Skeletal muscle satellite cell (primary cell): ENCODE measurements around the gene CACNA1B.
"Not testable (repeated sequence)": the region's sequence is repeated elsewhere in the genome, so short reads cannot be mapped to it uniquely, and the experiment has no call there.

Source experiments
- H3K27me3 ChIP-seq: 2 replicates; pipeline ENCODE4 v1.7.0; 2013; ENCODE audit warnings: low read length; ENCODE audit not compliant: control insufficient read depth, insufficient read depth
- H3K36me3 ChIP-seq: 2 replicates; pipeline ENCODE4 v1.7.0; 2013; ENCODE audit warnings: mild to moderate bottlenecking, control low read depth, low read length; ENCODE audit not compliant: insufficient read depth
- H3K4me1 ChIP-seq: 2 replicates; pipeline ENCODE4 v1.7.0; 2013; ENCODE audit warnings: low read length; ENCODE audit not compliant: control insufficient read depth, insufficient read depth
- H3K4me2 ChIP-seq: 2 replicates; pipeline ENCODE4 v1.7.0; 2013; ENCODE audit warnings: mild to moderate bottlenecking, low read length
- H3K4me3 ChIP-seq: 2 replicates; pipeline ENCODE4 v1.7.0; 2013; ENCODE audit warnings: low read length
- H3K9ac ChIP-seq: 2 replicates; pipeline ENCODE4 v1.7.0; 2013; ENCODE audit warnings: mild to moderate bottlenecking, low read depth, low read length, moderate library complexity
- H3K9me3 ChIP-seq: replicated peaks from 2 replicates; pipeline ENCODE4 v1.7.0; 2013; ENCODE audit warnings: mild to moderate bottlenecking, control low read depth, low read length

The CACNA1B gene

DNA sequence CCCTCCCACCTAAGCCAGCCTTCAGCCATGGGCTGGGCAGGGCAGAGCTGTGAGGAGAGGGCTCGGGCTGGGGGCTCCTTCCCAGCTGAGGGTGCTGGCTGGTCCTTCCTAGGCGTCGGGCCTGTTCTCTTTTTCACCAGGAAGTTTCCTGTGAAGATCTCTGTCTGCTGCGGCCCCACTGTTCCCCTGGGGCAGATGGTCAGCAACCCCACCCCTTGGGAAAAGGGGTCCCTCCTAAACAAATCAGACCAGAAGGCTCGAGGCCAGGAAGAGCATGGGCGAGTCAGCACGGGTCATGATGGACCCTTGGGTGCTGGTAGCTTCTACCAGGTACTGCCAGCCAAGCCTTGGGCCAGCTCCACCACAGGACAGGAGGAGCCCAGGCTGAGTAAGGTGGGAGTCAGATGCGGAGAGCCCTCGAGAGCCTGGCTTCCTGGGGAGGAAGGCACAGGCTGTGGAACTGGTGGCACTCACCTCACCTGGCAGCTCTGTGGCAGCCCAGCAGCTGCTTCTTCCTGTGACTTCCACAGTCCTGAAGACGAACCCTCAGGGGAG lies 3.5 kb downstream of the CACNA1B start:
- Histone ChIP-seq H3K36me3 (no peaks in the 10 kb centered on the region), H3K9me3 (no peaks in the 10 kb centered on the region), H3K9ac (no peak overlapping the region), H3K4me3 (no peak overlapping the region), H3K27me3 (peaks cover 8% of the 10 kb centered on the region), H3K4me2 (no peak overlapping the region), H3K4me1 (no peaks in the 10 kb centered on the region)

DNA sequence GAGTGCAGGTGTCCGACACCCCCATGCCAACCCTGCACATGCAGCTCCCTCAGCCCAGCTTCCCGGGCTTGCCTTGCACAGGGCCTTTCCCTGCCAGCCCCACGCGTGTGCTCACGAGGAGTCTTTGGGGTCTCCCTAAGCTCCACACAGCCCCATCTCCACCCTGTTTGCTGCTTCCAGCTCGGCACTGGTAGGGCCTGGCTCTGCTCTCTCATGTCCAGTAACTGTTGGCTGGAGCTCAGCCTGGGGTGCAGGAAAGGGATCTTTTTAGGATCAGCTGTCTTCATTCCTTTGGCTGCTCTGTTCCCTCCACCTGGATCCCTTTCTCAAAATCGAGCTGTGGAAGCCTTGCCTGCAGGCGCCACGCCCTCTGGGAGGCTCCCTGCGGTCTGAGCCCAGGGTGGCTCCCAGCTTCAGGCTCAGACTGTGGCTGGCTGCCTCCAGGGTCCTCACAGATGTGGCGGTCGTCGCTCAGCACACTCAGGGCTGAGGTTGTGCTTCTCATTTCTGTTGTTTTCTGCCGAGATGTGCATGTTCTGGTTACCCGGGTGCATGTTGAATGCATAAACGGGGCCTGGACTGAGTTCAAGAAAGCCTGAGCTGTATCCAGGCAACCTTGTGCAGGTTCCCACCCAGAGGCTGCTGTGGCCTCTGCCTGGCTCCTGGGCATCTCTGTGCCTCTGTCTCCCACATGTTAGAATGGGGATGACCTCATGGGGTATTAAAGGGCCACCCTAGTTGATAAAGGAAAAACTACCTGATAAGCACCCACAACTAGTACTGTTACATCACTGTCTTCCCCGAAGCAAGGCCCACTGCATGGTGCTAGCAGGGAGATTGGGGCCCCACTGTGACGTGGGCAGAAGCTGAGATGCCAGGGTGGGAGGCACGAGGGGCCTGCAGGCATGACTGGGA lies 4.3 kb downstream of the CACNA1B start:
- no peak overlapping the region for H3K9ac ChIP-seq
- H3K4me2 ChIP-seq, result no peak overlapping the region
- no peaks in the 10 kb centered on the region for H3K27me3 ChIP-seq
- no peaks in the 10 kb centered on the region for H3K9me3 ChIP-seq
- no peaks in the 10 kb centered on the region for H3K36me3 ChIP-seq
- no peak overlapping the region for H3K4me3 ChIP-seq
- H3K4me1 ChIP-seq, result no peaks in the 10 kb centered on the region

DNA sequence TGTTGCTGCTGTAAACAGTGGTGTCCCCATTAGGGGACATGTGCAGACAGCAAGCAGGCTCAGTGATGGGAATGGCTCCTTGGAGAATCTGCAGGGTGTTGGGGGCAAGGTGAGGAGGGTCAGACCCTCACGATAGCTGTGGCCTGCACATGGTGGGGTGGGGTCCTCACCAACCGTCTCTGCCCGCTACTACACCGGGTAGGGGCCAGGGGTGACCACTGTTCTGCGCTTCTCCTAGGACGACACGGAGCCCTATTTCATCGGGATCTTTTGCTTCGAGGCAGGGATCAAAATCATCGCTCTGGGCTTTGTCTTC lies 4.9 kb downstream of the CACNA1B start:
- H3K27me3 ChIP-seq, result no peaks in the 10 kb centered on the region
- H3K4me1 ChIP-seq, result no peaks in the 10 kb centered on the region

DNA sequence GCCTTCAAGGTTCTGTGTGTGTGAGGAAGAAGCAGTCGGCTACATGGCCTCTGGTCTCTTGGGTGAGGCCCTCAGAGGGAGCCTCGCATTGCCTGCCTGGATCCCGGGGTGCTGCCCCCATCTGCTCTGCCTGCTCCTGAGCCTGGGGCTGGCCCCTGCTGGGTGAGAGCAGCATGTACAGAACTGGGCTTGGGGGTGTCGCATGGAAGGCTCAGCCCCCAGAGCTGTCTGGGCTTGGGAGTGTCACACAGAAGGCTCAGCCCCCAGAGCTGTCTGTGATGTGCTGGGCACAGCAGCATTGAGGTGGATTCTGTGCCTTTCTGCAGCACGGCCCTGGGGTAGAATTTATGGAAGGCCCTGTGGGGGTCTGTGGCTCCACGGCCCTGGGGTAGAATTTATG lies 6.4 kb downstream of the CACNA1B start:
- H3K9ac ChIP-seq, H3K36me3 ChIP-seq, H3K4me1 ChIP-seq, H3K4me2 ChIP-seq, H3K27me3 ChIP-seq, H3K9me3 ChIP-seq, H3K4me3 ChIP-seq: not testable (repeated sequence)

More for the DNA sequence above, 4.9 kb downstream of the CACNA1B start:
- H3K9me3 ChIP-seq, result no peaks in the 10 kb centered on the region
- no peak overlapping the region for H3K4me3 ChIP-seq
- no peak overlapping the region for H3K4me2 ChIP-seq
- H3K9ac ChIP-seq, result no peak overlapping the region
- H3K36me3 ChIP-seq, result no peaks in the 10 kb centered on the region

DNA sequence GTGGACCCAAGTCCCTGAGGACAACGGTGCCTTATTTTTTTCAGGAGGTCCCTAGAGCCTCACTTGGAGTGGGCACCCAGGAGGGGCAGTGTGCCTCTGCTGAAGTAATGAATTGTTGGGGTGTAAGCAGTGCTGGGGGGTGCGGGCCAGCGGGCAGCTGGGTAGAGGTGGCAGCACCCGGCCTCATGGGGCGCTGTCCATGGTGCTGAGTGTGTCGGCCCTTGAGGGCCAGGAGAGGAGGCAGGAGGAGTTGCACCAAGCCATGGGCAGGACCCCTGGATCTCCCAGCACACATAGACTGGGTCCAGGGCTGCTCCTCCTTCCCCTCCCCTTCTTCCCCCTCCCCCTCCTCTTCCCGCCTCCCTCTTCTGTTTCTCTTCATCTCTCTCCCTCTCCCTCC lies 7.0 kb downstream of the CACNA1B start:
- H3K9ac ChIP-seq, H3K9me3 ChIP-seq, H3K4me2 ChIP-seq, H3K36me3 ChIP-seq, H3K4me1 ChIP-seq, H3K27me3 ChIP-seq, H3K4me3 ChIP-seq: not testable (repeated sequence)

DNA sequence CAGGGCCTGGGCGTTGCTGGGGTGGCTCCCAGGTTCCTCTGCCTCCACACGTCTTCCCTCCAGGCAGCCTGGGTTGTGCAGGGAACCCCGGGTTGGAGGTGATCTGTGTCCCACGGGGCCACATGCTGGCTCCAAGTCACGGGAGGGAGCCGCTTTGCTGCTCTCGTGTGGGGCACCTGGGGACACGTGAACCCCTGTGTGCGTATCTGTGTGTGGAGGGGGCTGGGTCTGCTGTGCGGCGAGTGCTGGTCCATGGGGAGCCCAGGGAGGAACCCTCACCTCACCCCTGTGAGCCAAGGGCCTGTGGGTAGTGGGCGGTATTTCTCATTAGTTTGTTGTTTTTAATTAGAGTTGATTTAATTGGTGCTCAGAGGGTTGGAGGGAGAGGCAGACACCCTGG lies 7.5 kb downstream of the CACNA1B start:
- H3K36me3 ChIP-seq, H3K9ac ChIP-seq, H3K4me2 ChIP-seq, H3K27me3 ChIP-seq, H3K4me3 ChIP-seq, H3K9me3 ChIP-seq, H3K4me1 ChIP-seq: not testable (repeated sequence)

DNA sequence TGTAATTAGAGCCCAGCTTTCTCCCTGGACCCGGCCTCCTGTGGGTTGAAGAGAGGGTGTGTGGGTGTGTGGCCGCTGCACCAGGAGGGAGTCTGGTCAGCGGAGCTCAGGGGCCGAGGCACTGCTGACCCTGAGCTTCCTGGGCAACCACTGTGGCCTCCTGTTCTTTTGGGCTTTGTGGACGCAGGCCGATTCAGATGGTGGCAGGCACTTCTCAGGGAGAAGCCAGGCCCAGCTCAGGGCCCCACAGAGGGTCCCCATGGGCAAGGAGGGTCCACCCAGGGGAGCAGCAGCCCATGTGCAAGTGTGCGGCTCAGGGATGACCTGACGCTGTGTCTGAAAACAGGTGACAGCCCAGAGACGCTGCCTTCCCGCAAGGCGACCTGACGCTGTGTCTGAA lies 11.0 kb downstream of the CACNA1B start:
- not testable (repeated sequence) for H3K27me3 ChIP-seq, H3K36me3 ChIP-seq, H3K9me3 ChIP-seq, H3K9ac ChIP-seq, H3K4me3 ChIP-seq, H3K4me1 ChIP-seq, H3K4me2 ChIP-seq

DNA sequence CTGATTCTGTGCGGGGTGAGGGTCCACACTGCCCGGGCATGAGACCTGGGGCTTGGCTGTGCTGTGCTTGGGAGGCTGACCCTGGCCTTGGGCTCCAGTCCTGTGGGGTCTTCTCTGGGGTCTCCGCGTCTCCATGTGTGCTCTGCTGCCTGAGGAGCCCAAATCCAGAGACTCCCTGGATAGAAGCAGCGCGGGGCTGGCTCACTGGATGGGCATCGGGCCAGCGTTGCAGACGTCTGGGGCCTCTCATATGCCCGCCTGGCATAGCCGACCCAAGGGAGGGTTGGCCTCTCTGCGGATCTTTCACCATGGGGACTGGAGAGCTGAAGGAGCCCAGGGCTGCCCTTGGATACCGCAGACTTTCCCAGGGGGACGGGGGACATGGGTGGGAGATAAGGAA lies 12.4 kb downstream of the CACNA1B start:
- H3K9ac ChIP-seq, H3K9me3 ChIP-seq, H3K36me3 ChIP-seq, H3K4me2 ChIP-seq, H3K4me3 ChIP-seq, H3K27me3 ChIP-seq, H3K4me1 ChIP-seq: not testable (repeated sequence)

DNA sequence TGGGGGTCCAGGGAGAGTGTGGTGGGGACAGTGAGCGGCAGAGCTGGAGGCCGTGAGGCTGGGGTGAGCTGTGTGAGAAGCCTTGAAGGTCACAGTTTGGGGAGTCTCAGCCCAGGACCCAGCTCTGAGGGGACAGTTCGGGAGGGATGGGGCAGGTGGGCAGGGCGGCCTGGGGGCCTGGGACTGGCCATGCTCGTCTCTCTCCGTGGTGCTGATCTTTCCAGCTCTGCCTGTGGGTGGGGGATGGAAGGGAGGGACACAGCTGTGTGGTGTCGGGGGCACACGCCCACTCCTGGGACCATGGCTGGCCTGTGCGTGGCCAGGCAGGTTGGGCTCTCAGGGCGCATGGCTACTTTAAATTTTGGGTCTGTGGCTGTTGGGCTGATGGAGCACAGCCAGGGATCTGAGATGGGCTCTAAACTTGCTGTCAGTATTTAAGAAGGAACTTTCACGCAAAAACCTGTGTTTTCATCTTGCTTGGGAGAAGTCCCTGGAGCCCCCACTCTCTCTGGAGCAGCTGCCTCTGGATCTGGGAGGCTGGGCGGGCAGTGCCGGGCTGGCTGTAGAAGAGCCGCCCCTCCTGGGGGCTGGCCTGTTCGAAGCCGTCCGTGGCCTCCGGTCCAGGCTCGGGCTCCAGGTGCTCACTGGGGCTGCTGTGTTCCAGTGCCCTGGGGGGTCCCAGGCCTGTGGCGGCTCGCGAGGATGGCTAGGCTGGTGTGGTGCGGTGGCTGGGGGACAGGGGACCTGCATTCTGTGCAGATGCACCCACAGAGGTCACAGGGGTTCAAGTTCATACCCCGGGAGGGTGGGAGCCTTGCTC lies 13.4 kb downstream of the CACNA1B start:
- not testable (repeated sequence) for H3K4me2 ChIP-seq, H3K27me3 ChIP-seq, H3K36me3 ChIP-seq, H3K4me3 ChIP-seq, H3K9me3 ChIP-seq, H3K9ac ChIP-seq, H3K4me1 ChIP-seq

DNA sequence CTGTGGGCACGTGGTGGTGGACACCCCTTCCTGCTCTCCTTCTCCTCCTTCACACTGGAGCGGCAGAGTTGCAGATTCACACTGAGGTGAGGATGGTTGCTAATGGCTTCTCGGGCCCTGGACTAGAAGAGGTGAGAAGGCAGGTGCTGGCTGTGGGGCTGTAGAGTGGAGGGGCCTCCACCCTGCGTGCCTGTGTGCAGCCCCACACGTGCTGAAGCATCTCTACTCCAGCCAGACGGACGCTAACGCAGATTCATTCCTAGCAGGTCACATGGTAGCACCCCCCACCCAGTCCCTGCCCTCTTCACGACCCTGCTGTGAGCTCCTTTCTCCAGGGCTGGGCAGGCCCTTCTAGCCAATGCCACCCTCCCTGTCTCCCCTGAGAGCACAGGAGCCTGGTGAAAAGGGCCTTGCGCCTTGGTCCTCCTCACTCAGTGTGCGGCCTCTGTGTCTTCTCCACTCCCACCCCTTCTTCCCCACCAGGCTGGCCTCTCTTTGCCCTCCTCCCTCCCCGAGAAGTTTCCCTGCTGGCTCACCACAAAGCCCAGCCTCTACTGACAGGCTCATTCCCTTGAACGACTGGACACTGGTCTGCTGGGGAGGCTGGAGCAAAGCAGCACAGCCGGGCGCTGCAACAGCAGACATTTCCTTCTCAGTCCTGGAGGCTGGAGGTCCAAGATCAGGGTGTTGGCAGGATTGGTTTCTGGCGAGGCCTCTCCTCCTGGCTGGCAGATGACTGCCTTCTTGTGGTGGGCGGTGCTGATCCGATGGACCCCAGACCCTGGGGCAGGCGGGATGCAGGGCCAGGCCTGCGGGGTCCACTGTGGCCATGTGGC lies 14.2 kb downstream of the CACNA1B start:
- H3K4me1 ChIP-seq, result no peaks in the 10 kb centered on the region
- H3K4me2 ChIP-seq, result no peak overlapping the region
- H3K4me3 ChIP-seq, result no peak overlapping the region
- no peak overlapping the region for H3K9ac ChIP-seq
- H3K9me3 ChIP-seq, result no peaks in the 10 kb centered on the region
- no peaks in the 10 kb centered on the region for H3K36me3 ChIP-seq
- no peaks in the 10 kb centered on the region for H3K27me3 ChIP-seq

DNA sequence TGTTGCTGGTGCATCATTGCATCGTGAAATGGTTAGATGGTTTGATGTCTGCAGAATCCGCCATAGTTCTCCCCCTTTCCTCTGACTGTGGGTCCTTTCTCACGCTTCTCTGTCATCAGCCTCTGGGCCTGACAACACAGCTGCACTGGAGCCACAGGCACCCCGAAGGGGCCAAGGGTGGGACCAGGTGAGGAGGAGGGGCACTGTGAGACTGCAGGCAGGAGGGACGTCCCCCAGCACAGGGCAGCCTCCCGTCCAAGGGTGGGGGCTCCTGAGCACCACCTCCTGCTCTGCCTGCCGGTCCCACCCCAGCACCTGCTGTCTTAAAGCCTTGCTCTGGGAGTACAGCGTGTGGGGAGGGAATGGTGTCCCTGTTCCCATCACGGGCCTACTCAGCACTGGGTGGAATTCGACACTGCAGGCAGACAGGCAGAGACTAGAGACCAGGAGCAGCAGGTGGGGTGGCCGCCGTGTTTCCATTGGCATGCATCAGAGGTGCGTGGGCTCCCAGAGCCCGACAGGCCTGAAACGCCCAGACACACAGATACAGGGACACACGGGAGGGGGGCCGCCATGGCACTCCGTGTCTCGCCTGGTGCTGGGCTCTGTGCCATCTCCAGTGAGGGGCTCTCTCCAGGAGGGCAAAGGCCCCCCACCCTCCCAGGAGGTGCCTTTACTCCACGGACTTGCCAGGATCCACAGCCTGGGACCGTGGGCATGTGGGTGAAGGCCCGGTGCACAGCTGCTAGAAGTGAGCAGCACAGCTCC lies 15.0 kb downstream of the CACNA1B start:
- H3K27me3 ChIP-seq, result no peaks in the 10 kb centered on the region
- H3K4me1 ChIP-seq, result no peaks in the 10 kb centered on the region
- H3K4me3 ChIP-seq, result no peak overlapping the region
- no peaks in the 10 kb centered on the region for H3K9me3 ChIP-seq
- H3K4me2 ChIP-seq, result no peak overlapping the region
- no peak overlapping the region for H3K9ac ChIP-seq
- H3K36me3 ChIP-seq, result no peaks in the 10 kb centered on the region
